ENCODE measurements around the gene RXFP2.

GRCh38 chr13:31764556-31764955 is 25.2 kb downstream of the RXFP2 start:
- TF ChIP-seq, protein P1, sequence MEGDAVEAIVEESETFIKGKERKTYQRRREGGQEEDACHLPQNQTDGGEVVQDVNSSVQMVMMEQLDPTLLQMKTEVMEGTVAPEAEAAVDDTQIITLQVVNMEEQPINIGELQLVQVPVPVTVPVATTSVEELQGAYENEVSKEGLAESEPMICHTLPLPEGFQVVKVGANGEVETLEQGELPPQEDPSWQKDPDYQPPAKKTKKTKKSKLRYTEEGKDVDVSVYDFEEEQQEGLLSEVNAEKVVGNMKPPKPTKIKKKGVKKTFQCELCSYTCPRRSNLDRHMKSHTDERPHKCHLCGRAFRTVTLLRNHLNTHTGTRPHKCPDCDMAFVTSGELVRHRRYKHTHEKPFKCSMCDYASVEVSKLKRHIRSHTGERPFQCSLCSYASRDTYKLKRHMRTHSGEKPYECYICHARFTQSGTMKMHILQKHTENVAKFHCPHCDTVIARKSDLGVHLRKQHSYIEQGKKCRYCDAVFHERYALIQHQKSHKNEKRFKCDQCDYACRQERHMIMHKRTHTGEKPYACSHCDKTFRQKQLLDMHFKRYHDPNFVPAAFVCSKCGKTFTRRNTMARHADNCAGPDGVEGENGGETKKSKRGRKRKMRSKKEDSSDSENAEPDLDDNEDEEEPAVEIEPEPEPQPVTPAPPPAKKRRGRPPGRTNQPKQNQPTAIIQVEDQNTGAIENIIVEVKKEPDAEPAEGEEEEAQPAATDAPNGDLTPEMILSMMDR (IDR thresholded peaks at IDR 0.05; ENCODE audit: insufficient read depth, low read length), result no peak
- no peak for TF ChIP-seq POLR2AphosphoS5 (IDR thresholded peaks at IDR 0.05; ENCODE audit: low read depth)
